Measurements from ENCODE around the gene SLC25A48.
"Not testable (repeated sequence)": the region's sequence is repeated elsewhere in the genome, so short reads cannot be mapped to it uniquely, and the experiment has no call there.

SLC25A48 gene

GRCh38 chr5:135830384-135830700, 4.1 kb upstream of the SLC25A48 start:
- no peak for DNase-seq

- no peak for DNase-seq
Measured at GRCh38 chr5:135830876-135831275, 3.6 kb upstream of the SLC25A48 start.

DNA sequence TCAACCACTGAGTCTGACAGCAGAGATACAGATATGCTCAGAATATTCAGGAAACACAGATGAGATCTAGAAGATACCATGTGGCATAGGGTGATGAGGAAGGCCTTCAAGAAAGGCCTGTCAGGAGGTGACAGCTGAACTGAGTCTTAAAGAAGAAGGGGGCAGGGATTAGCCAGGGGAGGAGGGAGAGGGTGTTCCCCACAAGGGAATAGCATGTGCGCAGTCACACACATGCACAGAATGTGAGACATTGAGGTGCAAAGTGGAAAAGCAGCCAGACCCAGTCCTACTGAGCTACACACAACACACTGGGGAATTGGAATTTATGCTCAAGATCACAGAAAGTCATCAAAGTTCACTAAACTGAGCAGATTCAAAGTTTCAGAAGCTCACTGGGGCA, 3.0 kb upstream of the SLC25A48 start:
- DNase-seq: no peak

- no peak for DNase-seq
Measured at GRCh38 chr5:135831851-135832555, 2.5 kb upstream of the SLC25A48 start.

DNA sequence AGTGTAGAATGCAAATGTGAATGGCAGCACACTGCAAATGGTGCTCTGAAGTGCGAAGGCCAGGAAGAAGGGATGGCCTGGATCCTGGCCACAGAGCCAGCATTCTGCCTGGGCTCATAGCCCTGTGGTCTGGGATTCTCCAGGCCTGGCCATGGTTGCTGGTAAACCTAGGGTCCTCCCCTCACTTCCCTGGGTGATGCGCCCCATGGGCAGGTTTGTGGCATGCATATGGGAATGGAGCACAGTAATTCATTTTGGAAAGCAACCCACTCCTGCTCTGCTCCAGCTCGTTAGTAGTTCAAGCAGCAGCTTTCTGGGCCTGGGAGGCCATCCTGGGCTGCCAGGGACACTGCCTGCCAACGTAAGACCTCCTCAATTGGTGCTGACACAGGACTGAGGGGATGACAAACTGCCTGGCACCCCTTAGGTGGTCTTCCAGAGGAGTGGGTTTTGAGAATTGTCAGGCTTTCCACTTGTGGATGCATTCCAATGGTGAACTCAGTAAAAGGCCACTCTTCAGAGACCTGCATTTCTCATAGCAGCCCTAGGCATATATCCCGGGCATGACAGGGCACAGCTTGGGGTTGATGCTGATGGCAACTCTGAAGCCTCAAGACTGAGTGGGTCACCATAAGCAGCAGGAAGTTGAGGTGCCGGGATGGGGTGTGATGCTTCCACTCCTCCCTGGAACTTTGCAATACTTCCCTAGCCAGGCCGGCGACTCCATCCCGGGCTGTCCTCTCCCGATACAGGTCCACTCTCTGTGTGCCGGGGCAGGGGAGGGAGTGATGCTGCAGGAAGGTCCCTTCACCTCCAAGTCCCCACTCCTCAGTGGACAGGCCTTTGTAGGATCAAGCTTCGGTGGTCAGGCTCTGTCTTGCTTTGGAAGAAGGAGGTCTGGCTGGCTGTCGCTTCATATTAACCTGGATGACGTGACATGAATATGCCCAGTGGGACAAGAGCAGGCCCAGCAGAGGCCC, 1.2 kb upstream of the SLC25A48 start:
- DNase-seq: no peak

DNA sequence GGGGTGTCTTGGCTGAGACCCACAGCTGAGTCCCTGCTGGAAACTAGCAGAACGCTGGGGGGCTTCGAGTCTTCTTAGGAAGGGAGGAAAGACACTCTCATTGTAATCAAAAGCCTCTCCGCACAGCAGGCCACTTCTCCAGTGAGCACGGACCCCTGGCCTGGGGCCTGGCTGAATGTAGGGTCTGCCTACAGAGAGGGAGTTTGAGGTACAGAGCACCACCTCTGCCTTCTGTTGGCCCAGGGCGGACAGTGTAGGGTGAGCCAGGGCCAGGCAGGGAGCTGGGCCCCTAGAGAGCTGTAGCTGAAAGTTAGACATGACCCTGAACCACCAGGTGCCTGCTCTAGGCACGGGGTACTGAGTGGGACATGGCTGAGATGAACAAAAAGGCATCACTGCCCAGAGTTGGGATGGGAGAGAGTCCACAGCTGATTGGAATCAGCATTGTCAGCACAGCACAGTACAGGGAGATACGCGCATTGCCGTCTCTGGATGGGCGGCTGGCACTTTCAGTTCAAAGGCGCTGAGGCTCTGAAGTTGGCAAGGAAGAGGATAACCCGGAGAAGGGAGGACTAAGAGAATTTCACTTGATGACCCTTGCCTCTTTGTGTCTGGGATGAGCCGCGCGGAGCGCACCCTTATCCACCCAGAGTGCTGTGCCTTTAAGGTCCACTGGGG, 363 bp upstream of the SLC25A48 start:
- no peak for DNase-seq

DNA sequence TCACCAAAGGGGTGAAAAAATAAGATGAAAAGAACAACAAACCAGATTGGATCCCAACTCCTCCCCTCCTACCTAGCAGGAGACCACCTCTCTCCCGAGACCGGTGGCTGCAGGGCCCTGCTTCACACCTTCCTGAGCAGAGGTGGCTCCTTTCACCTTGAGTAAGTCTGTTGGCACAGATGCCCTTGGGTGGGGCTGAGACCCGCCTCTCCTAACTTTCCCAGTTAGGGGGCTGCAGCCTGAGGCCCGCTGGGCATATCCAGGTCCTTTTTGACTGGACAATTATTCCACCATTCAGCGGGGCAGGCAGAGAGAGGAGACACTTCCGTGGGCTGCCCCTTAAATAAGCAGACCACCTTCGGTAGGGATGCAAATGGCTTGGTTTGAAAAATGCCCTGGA, 1.3 kb downstream of the SLC25A48 start:
- DNase-seq: no peak

- DNase-seq: not testable (repeated sequence)
Measured at GRCh38 chr5:135838395-135838794, 3.9 kb downstream of the SLC25A48 start.

- DNase-seq: no peak
Measured at GRCh38 chr5:135839566-135839965, 5.1 kb downstream of the SLC25A48 start.

DNA sequence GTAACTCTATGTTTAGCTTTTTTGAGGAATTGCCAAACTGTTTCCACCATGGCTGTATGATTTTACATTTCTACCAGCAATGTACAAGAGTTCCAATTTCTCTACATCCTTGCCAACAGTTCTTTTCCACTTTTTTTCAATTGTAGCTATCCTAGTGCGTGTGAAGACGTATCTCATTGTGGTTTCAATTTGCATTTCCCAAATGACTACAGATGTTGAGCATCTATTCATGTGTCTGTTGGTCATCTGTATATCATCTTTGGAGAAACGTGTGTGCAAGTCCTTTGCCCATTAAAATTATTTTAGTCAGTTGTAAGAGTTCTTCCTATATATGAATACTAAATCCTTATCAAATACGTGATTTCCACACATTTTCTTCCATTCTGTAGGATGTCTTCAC, 6.5 kb downstream of the SLC25A48 start:
- no peak for DNase-seq

GRCh38 chr5:135842737-135843136, 8.3 kb downstream of the SLC25A48 start:
- no peak for DNase-seq

DNA sequence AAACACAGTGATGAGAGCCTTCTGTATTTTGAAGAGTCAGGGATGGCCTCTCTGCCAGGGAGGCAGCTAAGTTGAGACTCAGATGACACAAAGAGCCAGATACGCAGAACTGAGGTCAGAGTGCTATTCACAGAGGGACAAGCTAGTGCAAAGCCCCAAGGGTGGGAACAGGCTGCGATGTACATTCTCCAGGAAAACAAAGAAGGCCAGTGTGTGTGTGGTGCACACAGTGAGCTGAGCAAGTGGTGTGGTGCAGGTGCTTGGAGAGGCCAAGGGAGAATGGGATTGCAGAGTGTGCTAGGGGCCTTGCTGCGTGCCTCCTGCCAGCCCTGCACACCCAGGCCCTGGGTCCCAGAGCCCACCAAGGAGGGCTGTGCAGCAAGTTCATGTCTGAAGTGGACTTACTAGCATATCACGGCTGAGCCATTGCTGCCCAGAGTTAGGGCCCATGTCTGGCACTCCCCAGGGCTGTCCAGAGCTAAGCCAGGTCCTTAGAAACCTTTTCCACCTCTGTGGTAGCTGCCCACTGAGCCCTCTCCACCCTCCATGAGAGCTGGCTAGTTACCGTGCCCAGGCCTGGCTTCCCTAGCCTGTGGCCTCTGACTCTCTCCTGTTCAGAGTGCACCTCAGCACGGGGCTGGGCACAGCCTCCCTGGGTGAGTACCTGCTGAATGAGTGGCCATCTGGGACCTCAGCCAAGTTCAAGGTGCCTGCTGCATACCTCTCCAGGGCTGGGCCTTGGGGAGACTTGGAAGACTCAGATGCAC, 9.3 kb downstream of the SLC25A48 start:
- DNase-seq: no peak

- DNase-seq: no peak
Measured at GRCh38 chr5:135846311-135846710, 11.8 kb downstream of the SLC25A48 start.

DNA sequence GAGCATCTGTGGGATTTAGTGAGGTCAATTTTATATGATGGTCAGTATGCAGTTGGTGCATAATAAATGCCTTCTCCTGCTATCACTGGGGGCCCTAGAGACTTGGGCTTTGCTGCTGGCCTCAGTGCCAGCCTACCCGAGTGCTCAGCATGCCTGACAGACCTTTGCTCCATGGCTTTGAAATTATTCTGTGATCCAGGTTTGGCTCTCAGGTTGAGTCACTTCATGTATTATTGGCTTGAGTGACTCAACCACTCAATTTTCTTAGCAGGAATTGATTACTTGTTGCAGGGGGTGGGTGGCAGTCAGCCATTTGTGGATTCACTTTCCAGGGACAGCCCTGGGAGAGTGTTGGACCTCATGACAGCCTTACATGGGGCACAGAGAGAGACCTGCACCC, 13.5 kb downstream of the SLC25A48 start:
- no peak for DNase-seq

GRCh38 chr5:135850231-135850630, 15.8 kb downstream of the SLC25A48 start:
- no peak for DNase-seq

GRCh38 chr5:135850671-135851070, 16.2 kb downstream of the SLC25A48 start:
- no peak for DNase-seq

DNA sequence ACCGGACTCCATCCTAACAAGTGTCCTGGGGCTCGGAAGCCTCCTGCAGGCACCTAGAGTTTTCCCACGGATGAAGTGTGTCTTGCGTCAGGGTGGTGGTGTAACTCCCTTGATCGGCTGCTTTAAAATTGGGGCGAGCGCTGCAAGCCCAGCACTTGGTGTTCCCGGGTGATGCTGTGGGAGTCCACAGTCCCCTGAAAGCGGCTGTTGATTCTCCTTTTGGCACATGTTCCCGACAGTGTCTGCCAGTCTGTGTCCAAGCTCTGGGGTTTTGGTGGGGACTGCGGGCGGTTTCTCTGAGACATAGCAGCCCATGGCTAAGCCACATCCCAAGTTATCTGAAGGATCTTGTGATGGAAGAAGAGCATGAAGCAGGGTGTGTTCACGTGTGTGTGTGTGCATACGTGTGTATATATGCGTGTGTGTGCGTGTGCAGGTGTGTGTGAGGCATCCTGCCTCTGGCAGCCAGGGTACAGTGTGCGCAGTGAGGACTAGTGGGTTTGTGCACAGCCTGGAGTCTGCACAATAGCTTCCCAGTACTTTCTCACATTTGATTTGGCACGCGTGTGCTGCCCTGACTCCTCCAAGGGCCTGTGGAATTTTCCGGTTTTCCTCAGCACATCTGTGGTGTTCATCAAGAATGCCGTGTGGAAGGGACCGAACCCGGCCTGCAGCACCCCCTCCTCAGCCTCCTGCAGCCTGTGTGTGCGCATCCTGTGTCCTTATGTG, 16.9 kb downstream of the SLC25A48 start:
- no peak for DNase-seq

GRCh38 chr5:135851915-135852845, 17.7 kb downstream of the SLC25A48 start:
- no peak for DNase-seq

- no peak for DNase-seq
Measured at GRCh38 chr5:135857630-135858311, 23.3 kb downstream of the SLC25A48 start.

GRCh38 chr5:135859186-135859585, 24.7 kb downstream of the SLC25A48 start:
- not testable (repeated sequence) for DNase-seq

All from stimulated activated CD4-positive, alpha-beta T cell treated with anti-CD3 and anti-CD28 coated beads, Interleukin-4, amount 100 ng/mL, for 4 hours (primary cell).